Neural cell (in vitro differentiated cells): ENCODE results near the gene SLC51A. TPM values are rescaled to one million over a fixed set of nuclear protein-coding genes. Genes with fewer than 3 reads are reported as not detected.

Experiments
- H2AFZ ChIP-seq: fragments of 200-600, 300-800 bp; sonication (generic), shearing (Covaris generic); 2 replicates; pipeline ENCODE4 v1.6.0; 2014; ENCODE audit warnings: low read depth, mild to moderate bottlenecking, antibody characterized with exemption, low read length, moderate library complexity
- H3F3A ChIP-seq: fragments of 200-600 bp; shearing (Covaris generic); 2 replicates; pipeline ENCODE4 v1.6.1; 2016; ENCODE audit warnings: mild to moderate bottlenecking, moderate library complexity, mixed read lengths, antibody characterized with exemption, low read length; ENCODE audit not compliant: insufficient read depth, poor library complexity, severe bottlenecking
- H3K27ac ChIP-seq: fragments of 200-600, 300-800 bp; sonication (generic), shearing (Covaris generic); 2 replicates; pipeline ENCODE4 v1.5.1; 2014; ENCODE audit warnings: mild to moderate bottlenecking, low read length, moderate library complexity
- H3K27me3 ChIP-seq: fragments of 300-800, 200-600 bp; sonication (generic), shearing (Covaris generic); 2 replicates; pipeline ENCODE4 v1.6.0; 2014; ENCODE audit warnings: mild to moderate bottlenecking, low read depth, low read length, moderate library complexity; ENCODE audit not compliant: insufficient read depth
- H3K36me3 ChIP-seq: fragments of 300-800, 200-600 bp; sonication (generic), shearing (Covaris generic); 2 replicates; pipeline ENCODE4 v1.5.1; 2014; ENCODE audit warnings: mild to moderate bottlenecking, antibody characterized with exemption, low read length, moderate library complexity; ENCODE audit not compliant: insufficient read depth
- H3K4me2 ChIP-seq: fragments of 300-800, 200-600 bp; sonication (generic), shearing (Covaris generic); 2 replicates; pipeline ENCODE4 v1.6.0; 2014; ENCODE audit warnings: mild to moderate bottlenecking, low read length
- H3K4me3 ChIP-seq: fragments of 300-800, 200-600 bp; sonication (generic), shearing (Covaris generic); 2 replicates; pipeline ENCODE4 v1.5.1; 2014; ENCODE audit warnings: mild to moderate bottlenecking, low read length, moderate library complexity
- H3K79me2 ChIP-seq: fragments of 200-600 bp; shearing (Covaris generic); replicated peaks from 2 replicates; pipeline ENCODE4 v1.6.0; 2014; ENCODE audit warnings: mild to moderate bottlenecking, low read length, moderate library complexity; ENCODE audit not compliant: insufficient read depth
- H3K9ac ChIP-seq: fragments of 300-800, 200-600 bp; sonication (generic), shearing (Covaris generic); 2 replicates; pipeline ENCODE4 v1.6.1; 2016; ENCODE audit warnings: mild to moderate bottlenecking, low read length, mixed read lengths
- H3K9me2 ChIP-seq: fragments of 200-600 bp; shearing (Covaris generic); 2 replicates; pipeline ENCODE4 v1.6.1; 2016; ENCODE audit warnings: mild to moderate bottlenecking, low read length, mixed read lengths; ENCODE audit not compliant: insufficient read depth
- H3K9me3 ChIP-seq: fragments of 200-600, 300-800 bp; sonication (generic), shearing (Covaris generic); 2 replicates; pipeline ENCODE4 v1.6.1; 2016; ENCODE audit warnings: mild to moderate bottlenecking, mixed run types, low read length, moderate library complexity, mixed read lengths
- H4K20me1 ChIP-seq: fragments of 200-600 bp; shearing (Covaris generic); 2 replicates; pipeline ENCODE4 v1.6.1; 2016; ENCODE audit warnings: mild to moderate bottlenecking, mixed run types; ENCODE audit not compliant: insufficient read depth
- EP300 ChIP-seq: fragments of 450-650 bp; conservative IDR thresholded peaks from 2 replicates; pipeline ENCODE4 v1.6.1; 2014; ENCODE audit warnings: antibody characterized with exemption, mild to moderate bottlenecking, moderate library complexity; ENCODE audit not compliant: poor library complexity, severe bottlenecking
- EZH2 ChIP-seq: fragments of 200-600, 300-800 bp; shearing (Covaris generic), sonication (generic); IDR thresholded peaks from 2 replicates; pipeline ENCODE4 v1.6.1; 2014; ENCODE audit warnings: antibody characterized with exemption, low read length, borderline replicate concordance, mild to moderate bottlenecking; ENCODE audit not compliant: insufficient read depth, poor library complexity, severe bottlenecking
- MXI1 ChIP-seq: fragments of 450-650 bp; conservative IDR thresholded peaks from 2 replicates; pipeline ENCODE4 v1.6.1; 2014; ENCODE audit warnings: antibody characterized with exemption, mild to moderate bottlenecking; ENCODE audit not compliant: poor library complexity, severe bottlenecking
- POLR2AphosphoS5 ChIP-seq: IDR thresholded peaks from 2 replicates; pipeline ENCODE4 v1.6.1; 2012
- RAD21 ChIP-seq: fragments of 450-650 bp; conservative IDR thresholded peaks from 2 replicates; pipeline ENCODE4 v1.6.1; 2014; ENCODE audit warnings: antibody characterized with exemption, mild to moderate bottlenecking, moderate library complexity
- SMC3 ChIP-seq: fragments of 450-650 bp; conservative IDR thresholded peaks from 2 replicates; pipeline ENCODE4 v1.6.1; 2014; ENCODE audit warnings: antibody characterized with exemption, mild to moderate bottlenecking, moderate library complexity; ENCODE audit not compliant: poor library complexity
- TAF1 ChIP-seq: IDR thresholded peaks from 2 replicates; pipeline ENCODE4 v1.6.1; 2012; ENCODE audit warnings: low read depth
- polyA plus RNA-seq: library from polyadenylated mRNA; depleted of rRNA; stranded (reverse); fragments of >200 nt; gene quantifications from 2 replicates; pipeline ENCODE4 v1.2.3, GENCODE V29; 2014
- TF ChIP-seq, protein P1 (sequence below): fragments of 450-650 bp; IDR thresholded peaks from 2 replicates; pipeline ENCODE4 v1.5.1; 2014; ENCODE audit warnings: antibody characterized with exemption, mild to moderate bottlenecking, moderate library complexity; ENCODE audit not compliant: poor library complexity, severe bottlenecking
- TF ChIP-seq, protein P2 (sequence below): IDR thresholded peaks from 2 replicates; pipeline ENCODE4 v1.6.1; 2012; ENCODE audit warnings: borderline replicate concordance

Gene SLC51A
- polyA plus RNA-seq, 1 donor from 2014 or later = not detected

DNA sequence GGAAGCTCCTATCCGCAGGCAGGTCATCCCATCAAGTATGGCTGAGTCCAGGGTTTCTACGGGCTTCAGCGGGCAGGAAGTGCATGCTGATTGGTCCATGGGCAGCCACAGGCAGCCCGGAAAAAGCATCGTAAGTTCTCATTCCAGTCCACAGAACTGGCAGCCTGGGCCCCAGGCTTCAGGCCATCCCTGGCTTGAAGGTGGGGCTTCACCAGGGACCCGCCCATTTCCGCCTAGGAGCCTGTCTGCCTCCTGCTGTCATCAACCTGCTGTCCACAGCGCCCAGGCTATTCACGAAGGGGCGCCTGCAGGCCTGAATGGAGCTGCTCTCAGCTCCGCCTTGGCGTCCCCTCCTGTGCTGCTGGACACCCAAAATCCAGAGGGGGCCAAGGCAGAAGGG is 57.3 kb downstream of the SLC51A start:
- Histone ChIP-seq H2AFZ (no peak overlapping the region), H3K36me3 (no peaks in the 10 kb centered on the region), H3K4me3 (no peak overlapping the region), H3F3A (no peaks in the 10 kb centered on the region), H3K4me2 (no peak overlapping the region), H3K9me2 (no peaks in the 10 kb centered on the region), H4K20me1 (no peaks in the 10 kb centered on the region), H3K79me2 (no peaks in the 10 kb centered on the region), H3K27me3 (no peaks in the 10 kb centered on the region), H3K9ac (no peak overlapping the region), H3K27ac (no peak overlapping the region), H3K9me3 (no peaks in the 10 kb centered on the region)
- no peak for TF ChIP-seq MXI1
- TF ChIP-seq SMC3 = no peak
- no peak for TF ChIP-seq TAF1
- TF ChIP-seq, protein P1, sequence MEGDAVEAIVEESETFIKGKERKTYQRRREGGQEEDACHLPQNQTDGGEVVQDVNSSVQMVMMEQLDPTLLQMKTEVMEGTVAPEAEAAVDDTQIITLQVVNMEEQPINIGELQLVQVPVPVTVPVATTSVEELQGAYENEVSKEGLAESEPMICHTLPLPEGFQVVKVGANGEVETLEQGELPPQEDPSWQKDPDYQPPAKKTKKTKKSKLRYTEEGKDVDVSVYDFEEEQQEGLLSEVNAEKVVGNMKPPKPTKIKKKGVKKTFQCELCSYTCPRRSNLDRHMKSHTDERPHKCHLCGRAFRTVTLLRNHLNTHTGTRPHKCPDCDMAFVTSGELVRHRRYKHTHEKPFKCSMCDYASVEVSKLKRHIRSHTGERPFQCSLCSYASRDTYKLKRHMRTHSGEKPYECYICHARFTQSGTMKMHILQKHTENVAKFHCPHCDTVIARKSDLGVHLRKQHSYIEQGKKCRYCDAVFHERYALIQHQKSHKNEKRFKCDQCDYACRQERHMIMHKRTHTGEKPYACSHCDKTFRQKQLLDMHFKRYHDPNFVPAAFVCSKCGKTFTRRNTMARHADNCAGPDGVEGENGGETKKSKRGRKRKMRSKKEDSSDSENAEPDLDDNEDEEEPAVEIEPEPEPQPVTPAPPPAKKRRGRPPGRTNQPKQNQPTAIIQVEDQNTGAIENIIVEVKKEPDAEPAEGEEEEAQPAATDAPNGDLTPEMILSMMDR = no peak
- TF ChIP-seq RAD21 = no peak
- TF ChIP-seq EZH2 = no peak
- TF ChIP-seq POLR2AphosphoS5 = no peak
- TF ChIP-seq, protein P2, sequence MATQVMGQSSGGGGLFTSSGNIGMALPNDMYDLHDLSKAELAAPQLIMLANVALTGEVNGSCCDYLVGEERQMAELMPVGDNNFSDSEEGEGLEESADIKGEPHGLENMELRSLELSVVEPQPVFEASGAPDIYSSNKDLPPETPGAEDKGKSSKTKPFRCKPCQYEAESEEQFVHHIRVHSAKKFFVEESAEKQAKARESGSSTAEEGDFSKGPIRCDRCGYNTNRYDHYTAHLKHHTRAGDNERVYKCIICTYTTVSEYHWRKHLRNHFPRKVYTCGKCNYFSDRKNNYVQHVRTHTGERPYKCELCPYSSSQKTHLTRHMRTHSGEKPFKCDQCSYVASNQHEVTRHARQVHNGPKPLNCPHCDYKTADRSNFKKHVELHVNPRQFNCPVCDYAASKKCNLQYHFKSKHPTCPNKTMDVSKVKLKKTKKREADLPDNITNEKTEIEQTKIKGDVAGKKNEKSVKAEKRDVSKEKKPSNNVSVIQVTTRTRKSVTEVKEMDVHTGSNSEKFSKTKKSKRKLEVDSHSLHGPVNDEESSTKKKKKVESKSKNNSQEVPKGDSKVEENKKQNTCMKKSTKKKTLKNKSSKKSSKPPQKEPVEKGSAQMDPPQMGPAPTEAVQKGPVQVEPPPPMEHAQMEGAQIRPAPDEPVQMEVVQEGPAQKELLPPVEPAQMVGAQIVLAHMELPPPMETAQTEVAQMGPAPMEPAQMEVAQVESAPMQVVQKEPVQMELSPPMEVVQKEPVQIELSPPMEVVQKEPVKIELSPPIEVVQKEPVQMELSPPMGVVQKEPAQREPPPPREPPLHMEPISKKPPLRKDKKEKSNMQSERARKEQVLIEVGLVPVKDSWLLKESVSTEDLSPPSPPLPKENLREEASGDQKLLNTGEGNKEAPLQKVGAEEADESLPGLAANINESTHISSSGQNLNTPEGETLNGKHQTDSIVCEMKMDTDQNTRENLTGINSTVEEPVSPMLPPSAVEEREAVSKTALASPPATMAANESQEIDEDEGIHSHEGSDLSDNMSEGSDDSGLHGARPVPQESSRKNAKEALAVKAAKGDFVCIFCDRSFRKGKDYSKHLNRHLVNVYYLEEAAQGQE = no peak
- no peak for TF ChIP-seq EP300

DNA sequence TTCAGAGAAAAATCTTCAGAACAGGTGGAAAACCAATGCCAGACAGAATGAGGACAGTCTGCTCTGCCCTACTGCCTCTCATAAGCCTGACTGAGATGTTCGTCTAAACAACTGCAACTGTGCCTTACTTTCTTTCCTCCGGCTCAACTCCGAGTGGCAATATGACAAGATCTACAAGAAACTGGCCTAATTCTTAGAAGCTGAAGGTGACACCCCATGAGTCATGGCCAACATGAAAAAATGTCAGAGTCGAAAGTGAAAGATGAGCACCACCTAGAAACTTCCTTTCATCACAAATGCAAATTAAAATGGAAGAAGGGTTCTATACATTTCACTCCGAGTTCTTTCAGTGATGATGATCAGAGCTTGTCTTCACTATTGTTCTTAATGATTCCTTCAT is 58.3 kb downstream of the SLC51A start:
- TF ChIP-seq TAF1 (no peak), EZH2 (no peak)
- no peaks in the 10 kb centered on the region for H3K79me2 ChIP-seq
- no peaks in the 10 kb centered on the region for H3K9me2 ChIP-seq
- H3K9me3 ChIP-seq = no peaks in the 10 kb centered on the region
- H3K4me2 ChIP-seq = no peak overlapping the region
- H3K27ac ChIP-seq = no peak overlapping the region
- no peak overlapping the region for H3K9ac ChIP-seq
- H2AFZ ChIP-seq = no peak overlapping the region
- H3K4me3 ChIP-seq = no peak overlapping the region
- H3K27me3 ChIP-seq = no peaks in the 10 kb centered on the region
- H3F3A ChIP-seq = no peaks in the 10 kb centered on the region
- H4K20me1 ChIP-seq = no peaks in the 10 kb centered on the region
- H3K36me3 ChIP-seq = no peaks in the 10 kb centered on the region

DNA sequence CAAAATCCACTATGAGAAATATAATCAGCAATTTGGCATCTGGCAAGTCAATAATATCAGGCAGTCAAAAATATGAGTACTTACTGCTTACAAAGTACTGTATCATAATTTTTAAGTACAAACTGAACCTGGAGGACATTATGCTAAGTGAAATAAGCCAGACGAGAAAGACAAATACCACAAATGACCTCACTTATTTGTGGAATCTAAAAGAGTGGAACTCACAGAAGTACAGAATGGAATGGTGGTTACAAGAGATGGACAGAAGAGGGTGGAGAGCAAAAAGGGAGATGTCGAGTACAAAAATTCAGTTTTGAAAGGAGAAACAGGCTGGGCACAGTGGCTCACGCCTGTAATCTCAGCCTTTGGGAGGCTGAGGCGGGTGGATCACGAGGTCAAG is 58.8 kb downstream of the SLC51A start:
- Histone ChIP-seq H3F3A (no peaks in the 10 kb centered on the region), H3K36me3 (no peaks in the 10 kb centered on the region), H3K79me2 (no peaks in the 10 kb centered on the region), H3K27ac (no peak overlapping the region), H3K9me2 (no peaks in the 10 kb centered on the region), H3K9ac (no peak overlapping the region), H3K27me3 (no peaks in the 10 kb centered on the region), H3K4me3 (no peak overlapping the region), H4K20me1 (no peaks in the 10 kb centered on the region), H3K4me2 (no peak overlapping the region), H3K9me3 (no peaks in the 10 kb centered on the region), H2AFZ (no peak overlapping the region)
- TF ChIP-seq EP300 = no peak
- no peak for TF ChIP-seq RAD21
- TF ChIP-seq SMC3 = no peak
- no peak for TF ChIP-seq POLR2AphosphoS5
- TF ChIP-seq TAF1 = no peak
- no peak for TF ChIP-seq EZH2
- TF ChIP-seq, protein P1 = no peak
- no peak for TF ChIP-seq MXI1
- TF ChIP-seq, protein P2 = no peak
